IPS DF 19.7 (cell line): Measurements from ENCODE around the gene PSRC1.
"Not testable (repeated sequence)": the region's sequence is repeated elsewhere in the genome, so short reads cannot be mapped to it uniquely, and the experiment has no call there.

ENCODE experiments used
- DNase-seq: peaks from one replicate; pipeline ENCODE4 v3.0.0-alpha.2; 2013; ENCODE audit warnings: low read depth, low spot score

The PSRC1 gene

GRCh38 chr1:109296782-109297181 is 13.8 kb upstream of the PSRC1 start:
- DNase-seq, result no peak

GRCh38 chr1:109295712-109296415 is 12.9 kb upstream of the PSRC1 start:
- DNase-seq, result no peak

GRCh38 chr1:109294481-109294880 is 11.5 kb upstream of the PSRC1 start:
- no peak for DNase-seq

GRCh38 chr1:109293026-109293425 is 10.1 kb upstream of the PSRC1 start:
- DNase-seq, result no peak

- no peak for DNase-seq
Observed at GRCh38 chr1:109292364-109292763, 9.4 kb upstream of the PSRC1 start.

GRCh38 chr1:109290998-109291397 is 8.1 kb upstream of the PSRC1 start:
- DNase-seq, result no peak

GRCh38 chr1:109290137-109290536 is 7.2 kb upstream of the PSRC1 start:
- DNase-seq, result no peak

GRCh38 chr1:109286762-109287161 is 3.8 kb upstream of the PSRC1 start:
- DNase-seq, result not testable (repeated sequence)

- no peak for DNase-seq
Observed at GRCh38 chr1:109283748-109284600, 1.0 kb upstream of the PSRC1 start.

GRCh38 chr1:109282497-109282951 is 421 bp downstream of the PSRC1 start:
- no peak for DNase-seq

- no peak for DNase-seq
Observed at GRCh38 chr1:109281680-109282496, 1.1 kb downstream of the PSRC1 start.

- no peak for DNase-seq
Observed at GRCh38 chr1:109280862-109281261, 2.1 kb downstream of the PSRC1 start.

GRCh38 chr1:109279615-109280278 is 3.2 kb downstream of the PSRC1 start:
- DNase-seq, result no peak

- DNase-seq, result peak; percentile 69
Observed at GRCh38 chr1:109277434-109278204, 5.3 kb downstream of the PSRC1 start.

GRCh38 chr1:109275706-109276345 is 7.1 kb downstream of the PSRC1 start:
- DNase-seq, result no peak

GRCh38 chr1:109274533-109275476 is 8.1 kb downstream of the PSRC1 start:
- DNase-seq, result no peak

GRCh38 chr1:109273570-109274288 is 9.2 kb downstream of the PSRC1 start:
- no peak for DNase-seq

- no peak for DNase-seq
Observed at GRCh38 chr1:109272831-109273547, 10.0 kb downstream of the PSRC1 start.
